ENCODE measurements around the gene DDIT4L. TPM values are rescaled to one million over a fixed set of nuclear protein-coding genes. Genes with fewer than 3 reads are reported as not detected.
"Not testable (repeated sequence)": the region's sequence is repeated elsewhere in the genome, so short reads cannot be mapped to it uniquely, and the experiment has no call there.

Gene DDIT4L
- total RNA-seq, 6 donors from 2014 or later, result 0.37 to 1.1 (median 0.63) TPM; not detected in 2

- ATAC-seq (ENCODE audit: low FRiP score in 2 of 2), result no peak
- no peak for DNase-seq
- 71 to 78% methylated on average over 3 of the region's 3 CpGs for WGBS, 2 donors
- Histone ChIP-seq H3K9me3 (no peaks in the 10 kb centered on the region), H3K27ac (no peak overlapping the region), H3K4me3 (no peak overlapping the region), H3K36me3 (no peaks in the 10 kb centered on the region), H3K27me3 (no peaks in the 10 kb centered on the region), H3K4me1 (no peaks in the 10 kb centered on the region)
- no peak for TF ChIP-seq POLR2AphosphoS5 (IDR thresholded peaks at IDR 0.05)
- TF ChIP-seq CTCF (IDR thresholded peaks at IDR 0.05), result no peak
- TF ChIP-seq EP300 (IDR thresholded peaks at IDR 0.05), result no peak
- TF ChIP-seq POLR2A (IDR thresholded peaks at IDR 0.05), result no peak
Observed at GRCh38 chr4:100208459-100208858, 18.2 kb upstream of the DDIT4L start.

GRCh38 chr4:100206850-100207249, 16.6 kb upstream of the DDIT4L start:
- H3K27me3 ChIP-seq, result no peaks in the 10 kb centered on the region
- H3K9me3 ChIP-seq, result no peaks in the 10 kb centered on the region
- H3K27ac ChIP-seq, result no peak overlapping the region
- H3K4me3 ChIP-seq, result no peak overlapping the region
- ATAC-seq (ENCODE audit: low FRiP score in 2 of 2), result no peak
- no peaks in the 10 kb centered on the region for H3K36me3 ChIP-seq
- H3K4me1 ChIP-seq, result no peaks in the 10 kb centered on the region
- TF ChIP-seq CTCF (IDR thresholded peaks at IDR 0.05) (no peak), EP300 (IDR thresholded peaks at IDR 0.05) (no peak), POLR2AphosphoS5 (IDR thresholded peaks at IDR 0.05) (no peak), POLR2A (IDR thresholded peaks at IDR 0.05) (no peak)
- DNase-seq, result no peak

GRCh38 chr4:100198061-100198460, 7.8 kb upstream of the DDIT4L start:
- Histone ChIP-seq H3K9me3 (no peaks in the 10 kb centered on the region), H3K4me3 (no peak overlapping the region), H3K4me1 (no peaks in the 10 kb centered on the region), H3K27me3 (no peaks in the 10 kb centered on the region), H3K36me3 (no peaks in the 10 kb centered on the region), H3K27ac (no peak overlapping the region)
- ATAC-seq (ENCODE audit: low FRiP score in 2 of 2), result no peak
- TF ChIP-seq POLR2A (IDR thresholded peaks at IDR 0.05), result no peak
- TF ChIP-seq CTCF (IDR thresholded peaks at IDR 0.05), result no peak
- TF ChIP-seq POLR2AphosphoS5 (IDR thresholded peaks at IDR 0.05), result no peak
- TF ChIP-seq EP300 (IDR thresholded peaks at IDR 0.05), result no peak
- DNase-seq, result no peak
- WGBS, 2 donors, result 92 to 100% methylated on average over 1 of the region's 1 CpG

GRCh38 chr4:100196388-100197071, 6.3 kb upstream of the DDIT4L start:
- peak in 1 of 2 donors; percentile 70 for DNase-seq
- ATAC-seq (ENCODE audit: low FRiP score in 2 of 2); H3K9me3 ChIP-seq; H3K27me3 ChIP-seq; H3K36me3 ChIP-seq; H3K4me3 ChIP-seq; H3K4me1 ChIP-seq; H3K27ac ChIP-seq: not testable (repeated sequence)
- WGBS, 2 donors, result 94 to 96% methylated on average over 23 to 37 of the region's 40 CpGs

GRCh38 chr4:100190643-100191600, 654 bp upstream of the DDIT4L start:
- DNase-seq (peak in 1 of 2 donors; percentile 22), ATAC-seq (ENCODE audit: low FRiP score in 2 of 2) (peak; percentile 31 to 71)
- no peaks in the 10 kb centered on the region for H3K36me3 ChIP-seq
- 27 to 31% methylated on average over 29 to 37 of the region's 37 CpGs for WGBS, 2 donors
- no peaks in the 10 kb centered on the region for H3K27me3 ChIP-seq
- TF ChIP-seq POLR2AphosphoS5 (IDR thresholded peaks at IDR 0.05) (no peak), CTCF (IDR thresholded peaks at IDR 0.05) (no peak), EP300 (IDR thresholded peaks at IDR 0.05) (no peak)
- H3K27ac ChIP-seq, result no peak overlapping the region
- no peaks in the 10 kb centered on the region for H3K9me3 ChIP-seq
- H3K4me1 ChIP-seq, result peaks cover 3 to 19% (median 13%) of the 10 kb centered on the region in 4 donors
- peak overlapping the region; percentile 47 to 64 (median 60) for H3K4me3 ChIP-seq
